PC-9 (cell line): ENCODE results near the gene ADAMTS6.

Source experiments
- CTCF ChIP-seq: fragments of 200-600 bp; sonication (generic); conservative IDR thresholded peaks from 2 replicates; pipeline ENCODE4 v1.6.1; 2017; ENCODE audit warnings: mixed run types, antibody characterized with exemption, mild to moderate bottlenecking, moderate library complexity
- EZH2 ChIP-seq: fragments of 200-600 bp; sonication (generic); IDR thresholded peaks from 2 replicates; pipeline ENCODE4 v1.8.0; 2017; ENCODE audit warnings: antibody characterized with exemption, low read depth

DNA sequence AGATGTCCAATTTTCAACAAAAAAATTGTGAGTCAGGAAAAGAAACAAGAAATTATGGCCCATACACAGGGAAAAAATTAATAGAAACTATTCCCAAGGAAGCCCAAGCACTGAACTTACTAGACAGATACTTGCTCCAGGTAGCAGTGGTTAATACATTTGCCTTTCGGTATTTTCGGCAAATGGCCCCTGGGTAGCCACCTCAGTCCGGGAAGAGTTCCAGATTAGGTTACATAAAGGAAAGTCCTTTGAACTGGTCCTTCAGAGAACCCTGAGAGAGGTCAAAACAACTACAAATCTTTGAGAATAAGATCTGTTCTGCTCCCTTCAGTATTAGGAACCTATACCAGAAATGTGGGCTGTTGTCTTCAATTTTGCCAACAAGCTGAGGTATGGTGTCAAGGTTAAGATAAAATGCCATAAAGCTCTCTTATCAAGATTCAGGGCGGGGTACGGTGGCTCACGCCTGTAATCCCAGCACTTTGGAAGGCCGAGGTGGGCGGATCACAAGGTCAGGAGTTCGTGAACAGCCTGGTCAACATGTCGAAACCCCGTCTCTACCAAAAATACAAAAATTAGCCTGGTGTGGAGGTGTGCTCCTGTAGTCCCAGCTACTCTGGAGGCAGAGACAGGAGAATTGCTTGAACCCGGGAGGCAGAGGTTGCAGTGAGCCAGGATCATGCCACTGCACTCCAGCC, 369.6 kb downstream of the ADAMTS6 start:
- TF ChIP-seq CTCF (no peak), EZH2 (no peak)
